ENCODE data around the gene LMNTD1. TPM values are rescaled to one million over a fixed set of nuclear protein-coding genes. Genes with fewer than 3 reads are reported as not detected.

The LMNTD1 gene
- total and polyA plus RNA-seq, 2 experiments from 2014 or later, result not detected

GRCh38 chr12:25574761-25575160, 21.7 kb upstream of the LMNTD1 start:
- Mint-ChIP-seq H3K36me3 (ENCODE audit: low read depth) (no peaks in the 10 kb centered on the region), H3K27me3 (ENCODE audit: insufficient read depth, low read depth, poor library complexity) (no peaks in the 10 kb centered on the region), H3K4me3 (no peak overlapping the region), H3K9me3 (peaks cover 3% of the 10 kb centered on the region; the same call in 1 of the 3 replicates), H3K4me1 (no peaks in the 10 kb centered on the region), H3K27ac (no peak overlapping the region)
- TF ChIP-seq EZH2 (IDR thresholded peaks at IDR 0.05; ENCODE audit: low read depth, unreplicated experiment) (no peak), REST (IDR thresholded peaks at IDR 0.05; ENCODE audit: unreplicated experiment) (no peak)
- TF ChIP-seq, protein P1, sequence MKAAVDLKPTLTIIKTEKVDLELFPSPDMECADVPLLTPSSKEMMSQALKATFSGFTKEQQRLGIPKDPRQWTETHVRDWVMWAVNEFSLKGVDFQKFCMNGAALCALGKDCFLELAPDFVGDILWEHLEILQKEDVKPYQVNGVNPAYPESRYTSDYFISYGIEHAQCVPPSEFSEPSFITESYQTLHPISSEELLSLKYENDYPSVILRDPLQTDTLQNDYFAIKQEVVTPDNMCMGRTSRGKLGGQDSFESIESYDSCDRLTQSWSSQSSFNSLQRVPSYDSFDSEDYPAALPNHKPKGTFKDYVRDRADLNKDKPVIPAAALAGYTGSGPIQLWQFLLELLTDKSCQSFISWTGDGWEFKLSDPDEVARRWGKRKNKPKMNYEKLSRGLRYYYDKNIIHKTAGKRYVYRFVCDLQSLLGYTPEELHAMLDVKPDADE (IDR thresholded peaks at IDR 0.05), result no peak
- TF ChIP-seq, protein P2, sequence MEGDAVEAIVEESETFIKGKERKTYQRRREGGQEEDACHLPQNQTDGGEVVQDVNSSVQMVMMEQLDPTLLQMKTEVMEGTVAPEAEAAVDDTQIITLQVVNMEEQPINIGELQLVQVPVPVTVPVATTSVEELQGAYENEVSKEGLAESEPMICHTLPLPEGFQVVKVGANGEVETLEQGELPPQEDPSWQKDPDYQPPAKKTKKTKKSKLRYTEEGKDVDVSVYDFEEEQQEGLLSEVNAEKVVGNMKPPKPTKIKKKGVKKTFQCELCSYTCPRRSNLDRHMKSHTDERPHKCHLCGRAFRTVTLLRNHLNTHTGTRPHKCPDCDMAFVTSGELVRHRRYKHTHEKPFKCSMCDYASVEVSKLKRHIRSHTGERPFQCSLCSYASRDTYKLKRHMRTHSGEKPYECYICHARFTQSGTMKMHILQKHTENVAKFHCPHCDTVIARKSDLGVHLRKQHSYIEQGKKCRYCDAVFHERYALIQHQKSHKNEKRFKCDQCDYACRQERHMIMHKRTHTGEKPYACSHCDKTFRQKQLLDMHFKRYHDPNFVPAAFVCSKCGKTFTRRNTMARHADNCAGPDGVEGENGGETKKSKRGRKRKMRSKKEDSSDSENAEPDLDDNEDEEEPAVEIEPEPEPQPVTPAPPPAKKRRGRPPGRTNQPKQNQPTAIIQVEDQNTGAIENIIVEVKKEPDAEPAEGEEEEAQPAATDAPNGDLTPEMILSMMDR (conservative IDR thresholded peaks at IDR 0.05; ENCODE audit: low read depth in 2 of 2), result no peak
- DNase-seq (ENCODE audit: low spot score) (no peak), ATAC-seq (no peak)
- H4K20me1 ChIP-seq (replicated peaks; ENCODE audit: insufficient read depth), result no peaks in the 10 kb centered on the region
- H3K27ac ChIP-seq (ENCODE audit: low read depth), result no peak overlapping the region
- no peaks in the 10 kb centered on the region for H3K4me1 ChIP-seq (ENCODE audit: insufficient read depth)
- H3F3A ChIP-seq (replicated peaks; ENCODE audit: low read depth), result no peaks in the 10 kb centered on the region
- H3K9me2 ChIP-seq (ENCODE audit: insufficient read depth), result no peaks in the 10 kb centered on the region
- no peak overlapping the region for H2AFZ ChIP-seq
- H3K36me3 ChIP-seq (ENCODE audit: insufficient read depth), result no peaks in the 10 kb centered on the region
- no peak overlapping the region for H3K4me3 ChIP-seq
- no peak overlapping the region for H3K4me2 ChIP-seq
- H3K27me3 ChIP-seq (ENCODE audit: insufficient read depth), result no peaks in the 10 kb centered on the region
- H3K79me2 ChIP-seq (replicated peaks; ENCODE audit: insufficient read depth), result no peaks in the 10 kb centered on the region

GRCh38 chr12:25573346-25573745, 20.3 kb upstream of the LMNTD1 start:
- no peaks in the 10 kb centered on the region for H3F3A ChIP-seq (replicated peaks; ENCODE audit: low read depth)
- H3K27me3 ChIP-seq (ENCODE audit: insufficient read depth), result no peaks in the 10 kb centered on the region
- no peaks in the 10 kb centered on the region; the same call in 1 of the 2 replicates for H3K9me2 ChIP-seq (ENCODE audit: insufficient read depth)
- no peaks in the 10 kb centered on the region for H4K20me1 ChIP-seq (replicated peaks; ENCODE audit: insufficient read depth)
- H2AFZ ChIP-seq, result no peak overlapping the region
- no peaks in the 10 kb centered on the region for H3K4me1 ChIP-seq (ENCODE audit: insufficient read depth)
- no peaks in the 10 kb centered on the region for H3K79me2 ChIP-seq (replicated peaks; ENCODE audit: insufficient read depth)
- DNase-seq (ENCODE audit: low spot score) (no peak), ATAC-seq (no peak)
- no peak overlapping the region for H3K4me3 ChIP-seq
- H3K27ac Mint-ChIP-seq, result no peak overlapping the region
- H3K36me3 ChIP-seq (ENCODE audit: insufficient read depth), result no peaks in the 10 kb centered on the region
- H3K27me3 Mint-ChIP-seq (ENCODE audit: insufficient read depth, low read depth, poor library complexity), result no peaks in the 10 kb centered on the region
- no peak overlapping the region for H3K27ac ChIP-seq (ENCODE audit: low read depth)
- no peaks in the 10 kb centered on the region for H3K36me3 Mint-ChIP-seq (ENCODE audit: low read depth)
- H3K4me2 ChIP-seq, result no peak overlapping the region
- no peaks in the 10 kb centered on the region for H3K4me1 Mint-ChIP-seq
- H3K4me3 Mint-ChIP-seq, result no peak overlapping the region
- H3K9me3 Mint-ChIP-seq, result peaks cover 3% of the 10 kb centered on the region; the same call in 1 of the 3 replicates
- TF ChIP-seq CREB1 (CRISPR knock-in tag; IDR thresholded peaks at IDR 0.05; ENCODE audit: low read depth) (no peak), ZNF114 (CRISPR knock-in tag; IDR thresholded peaks at IDR 0.05) (no peak), POLR2AphosphoS5 (IDR thresholded peaks at IDR 0.05; ENCODE audit: low read depth) (no peak), REST (IDR thresholded peaks at IDR 0.05; ENCODE audit: unreplicated experiment) (no peak), JUNB (IDR thresholded peaks at IDR 0.05; ENCODE audit: unreplicated experiment) (no peak), NANOG (IDR thresholded peaks at IDR 0.05; ENCODE audit: borderline replicate concordance) (no peak), EZH2 (IDR thresholded peaks at IDR 0.05; ENCODE audit: low read depth, unreplicated experiment) (no peak), ZNF331 (CRISPR knock-in tag; IDR thresholded peaks at IDR 0.05; ENCODE audit: low read depth) (no peak)

All from GM23338 (cell line).